Naive thymus-derived CD4-positive, alpha-beta T cell (primary cell): Measurements from ENCODE around the gene ZNF366. TPM values are rescaled to one million over a fixed set of nuclear protein-coding genes. Genes with fewer than 3 reads are reported as not detected.

ENCODE experiments used
- ATAC-seq: fragments of 150-1000 bp; cut with Tn5 transposase; 2 replicates; pipeline ENCODE4 v1.10.0; 2021; ENCODE audit warnings: mild to moderate bottlenecking, moderate library complexity
- CTCF ChIA-PET: fragments of 350-600 bp; sonication (Branson Sonifier 250); formaldehyde crosslinking; loops from one replicate; lab custom pipeline; 2021; ENCODE audit warnings: antibody characterized with exemption; lab: Charles Lee
- POLR2A ChIA-PET: fragments of 350-600 bp; sonication (Branson Sonifier 250); formaldehyde crosslinking; loops from one replicate; lab custom pipeline; 2021; ENCODE audit warnings: antibody characterized with exemption, inconsistent platforms; lab: Charles Lee
- DNase-seq, 9 donors: peaks; one replicate each; pipeline versions ENCODE4 v3.0.0 to v3.0.0-alpha.2; 2020 to 2022; ENCODE audit warnings: mixed read lengths in 1 of 9
- H3K27ac ChIP-seq: one replicate; pipeline ENCODE4 v1.7.0; 2013; ENCODE audit warnings: mild to moderate bottlenecking, low read depth, low read length, moderate library complexity
- H3K27me3 ChIP-seq, 2 donors: one replicate each; pipeline ENCODE4 v1.7.0; 2013; ENCODE audit warnings: low read length in 2 of 2, mild to moderate bottlenecking in 2 of 2, moderate library complexity in 2 of 2; ENCODE audit not compliant: control insufficient read depth in 2 of 2, insufficient read depth in 2 of 2
- H3K36me3 ChIP-seq, 3 experiments: 1 replicate in 2 of 3; 2 replicates in 1 of 3; pipeline ENCODE4 v1.7.0; 2013; ENCODE audit warnings: low read length in 3 of 3, mild to moderate bottlenecking in 3 of 3, moderate library complexity in 1 of 3; ENCODE audit not compliant: insufficient read depth in 3 of 3, control insufficient read depth in 2 of 3
- H3K4me1 ChIP-seq, 2 donors: one replicate each; pipeline ENCODE4 v1.7.0; 2013; ENCODE audit warnings: low read length in 2 of 2, mild to moderate bottlenecking in 2 of 2, moderate library complexity in 1 of 2; ENCODE audit not compliant: control insufficient read depth in 2 of 2, insufficient read depth in 2 of 2
- H3K4me3 ChIP-seq: 2 replicates; pipeline ENCODE4 v1.7.0; 2013; ENCODE audit warnings: mild to moderate bottlenecking, low read length
- H3K9me3 ChIP-seq, 3 experiments: 1 replicate in 2 of 3; 2 replicates in 1 of 3; pipeline ENCODE4 v1.7.0; 2013; ENCODE audit warnings: low read length in 3 of 3; ENCODE audit not compliant: control insufficient read depth in 2 of 3
- H3K27ac Mint-ChIP-seq, 9 donors: one replicate each; pipeline ENCODE4 v1.8.0; 2020 to 2022; ENCODE audit warnings: mixed read lengths in 9 of 9, mild to moderate bottlenecking in 8 of 9, moderate library complexity in 5 of 9, inconsistent platforms in 2 of 9
- H3K27me3 Mint-ChIP-seq, 5 donors: one replicate each; pipeline ENCODE4 v1.8.0; 2021 to 2022; ENCODE audit warnings: mixed read lengths in 5 of 5, mild to moderate bottlenecking in 1 of 5
- H3K36me3 Mint-ChIP-seq, 5 donors: one replicate each; pipeline ENCODE4 v1.8.0; 2020 to 2022; ENCODE audit warnings: mixed read lengths in 5 of 5, mild to moderate bottlenecking in 3 of 5, inconsistent platforms in 1 of 5
- H3K4me1 Mint-ChIP-seq, 7 donors: one replicate each; pipeline ENCODE4 v1.8.0; 2020 to 2022; ENCODE audit warnings: mixed read lengths in 7 of 7, mild to moderate bottlenecking in 3 of 7, inconsistent platforms in 1 of 7
- H3K4me3 Mint-ChIP-seq, 10 donors: one replicate each; pipeline ENCODE4 v1.8.0; 2020 to 2022; ENCODE audit warnings: mild to moderate bottlenecking in 10 of 10, mixed read lengths in 10 of 10, moderate library complexity in 6 of 10, inconsistent platforms in 2 of 10
- H3K9me3 Mint-ChIP-seq, 11 donors: one replicate each; pipeline ENCODE4 v1.8.0; 2020 to 2022; ENCODE audit warnings: mixed read lengths in 11 of 11, mild to moderate bottlenecking in 4 of 11, inconsistent platforms in 1 of 11, moderate library complexity in 1 of 11
- intact Hi-C, 2 donors: fragments of 100-400 bp; cut with micrococcal nuclease; formaldehyde crosslinking; loops; one replicate each; pipeline ENCODE4 v1.15.1; 2023
- polyA plus RNA-seq, 2 donors: library from polyadenylated mRNA; unstranded; fragments of 300-500 nt; fragmentation: Illumina TruSeq; gene quantifications; one replicate each; pipeline ENCODE4 v1.2.3, GENCODE V29; 2021
- total RNA-seq, 6 experiments: library from RNA in 5 of 6; stranded (reverse) in 5 of 6; gene quantifications; 1 replicate in 5 of 6; 2 replicates in 1 of 6; pipeline ENCODE4 v1.2.3 and lab custom pipeline; 2021 to 2026

The ZNF366 gene
- total and polyA plus RNA-seq, 7 experiments from 2014 or later, result 0.11 to 1.1 (median 0.19) TPM; not detected in 4

DNA sequence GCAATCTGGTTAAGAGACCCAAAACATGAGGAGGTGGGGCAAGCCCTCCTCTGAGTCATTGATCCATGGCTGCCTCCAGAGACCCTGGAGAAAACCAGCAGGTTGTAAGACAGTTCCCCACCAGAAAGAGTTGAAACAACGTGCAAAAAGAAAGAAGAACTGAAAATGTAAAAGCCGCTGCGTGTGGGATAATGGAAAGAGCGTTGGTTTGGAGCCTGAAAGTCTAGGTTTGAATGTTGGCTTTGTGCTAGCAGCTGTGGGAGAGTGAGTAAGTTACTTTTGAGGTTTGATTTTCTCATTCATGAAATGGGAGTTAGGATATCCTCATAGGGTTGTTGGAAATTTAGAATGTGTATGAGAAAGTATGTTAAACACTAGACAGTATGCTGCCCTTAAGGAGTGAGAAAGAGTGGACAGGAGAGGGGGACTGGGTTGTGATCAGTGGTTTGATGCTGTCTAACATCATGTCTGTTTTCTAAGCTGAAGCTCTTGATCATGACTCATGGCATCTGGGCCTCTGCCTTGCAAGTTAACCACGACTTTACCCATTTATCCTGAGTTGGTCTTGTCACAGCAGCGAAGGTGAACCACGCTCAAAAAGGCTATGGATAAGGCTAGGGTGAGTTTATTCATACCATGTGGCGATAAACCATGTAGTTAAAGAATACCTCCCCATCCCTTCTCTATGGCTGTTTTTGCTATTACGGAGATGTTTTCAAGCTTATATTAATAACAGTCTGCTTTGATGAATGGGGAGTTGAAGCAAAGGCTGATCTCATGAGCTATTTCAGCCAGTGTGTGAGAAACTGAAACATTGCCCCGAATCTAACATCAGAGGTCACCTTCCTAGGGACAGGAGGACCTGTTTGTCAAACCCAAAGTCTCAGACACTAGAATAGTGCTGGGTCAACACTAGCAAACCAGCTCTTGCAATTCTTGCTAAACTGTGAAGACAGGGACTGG is 41.3 kb downstream of the ZNF366 start:
- peaks cover 6 to 27% (median 14%) of the 10 kb centered on the region in 5 donors for H3K27me3 Mint-ChIP-seq
- Histone ChIP-seq H3K4me3 (no peak overlapping the region), H3K4me1 (no peaks in the 10 kb centered on the region), H3K27ac (no peak overlapping the region), H3K9me3 (no peaks in the 10 kb centered on the region), H3K27me3 (no peaks in the 10 kb centered on the region), H3K36me3 (no peaks in the 10 kb centered on the region)
- no peaks in the 10 kb centered on the region for H3K36me3 Mint-ChIP-seq
- H3K27ac Mint-ChIP-seq, result no peak overlapping the region
- peak; percentile 38 for ATAC-seq
- ChIA-PET CTCF (no interaction called here), POLR2A (no interaction called here)
- intact Hi-C loops, result no loop called here
- H3K9me3 Mint-ChIP-seq, result peaks cover 0 to 2% (median 0%) of the 10 kb centered on the region in 11 donors
- no peak overlapping the region for H3K4me3 Mint-ChIP-seq
- DNase-seq, result no peak
- peaks cover 0 to 2% (median 0%) of the 10 kb centered on the region in 7 donors for H3K4me1 Mint-ChIP-seq

DNA sequence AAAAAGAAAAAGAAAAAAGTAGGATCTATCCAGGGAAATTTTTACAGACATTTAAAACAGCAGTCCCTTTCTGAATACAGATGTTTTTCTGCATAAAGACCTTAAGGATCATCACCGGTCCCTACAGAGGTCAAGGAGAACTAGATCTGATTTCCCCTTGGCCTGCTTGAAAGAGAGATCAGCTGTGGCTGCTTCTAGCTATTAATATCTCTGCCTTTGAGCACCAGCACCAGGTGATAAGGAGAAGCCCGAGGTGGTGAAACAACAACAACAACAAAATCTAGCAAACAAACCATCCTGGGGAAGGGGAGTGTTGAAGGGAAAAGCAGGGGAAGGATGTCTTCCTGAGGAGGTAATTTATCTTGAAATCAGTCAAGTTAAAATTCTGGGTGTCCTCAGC is 42.1 kb downstream of the ZNF366 start:
- peaks cover 0 to 1% (median 0%) of the 10 kb centered on the region in 11 donors for H3K9me3 Mint-ChIP-seq
- no peak for ATAC-seq
- Histone ChIP-seq H3K36me3 (no peaks in the 10 kb centered on the region), H3K27ac (no peak overlapping the region), H3K9me3 (no peaks in the 10 kb centered on the region), H3K27me3 (no peaks in the 10 kb centered on the region), H3K4me1 (no peaks in the 10 kb centered on the region), H3K4me3 (no peak overlapping the region)
- no peak overlapping the region for H3K4me3 Mint-ChIP-seq
- H3K36me3 Mint-ChIP-seq, result no peaks in the 10 kb centered on the region
- H3K27ac Mint-ChIP-seq, result no peak overlapping the region
- peaks cover 6 to 19% (median 10%) of the 10 kb centered on the region in 5 donors for H3K27me3 Mint-ChIP-seq
- peaks cover 0 to 2% (median 0%) of the 10 kb centered on the region in 7 donors for H3K4me1 Mint-ChIP-seq
- intact Hi-C loops, result no loop called here
- ChIA-PET POLR2A (no interaction called here), CTCF (no interaction called here)
- DNase-seq, result no peak

DNA sequence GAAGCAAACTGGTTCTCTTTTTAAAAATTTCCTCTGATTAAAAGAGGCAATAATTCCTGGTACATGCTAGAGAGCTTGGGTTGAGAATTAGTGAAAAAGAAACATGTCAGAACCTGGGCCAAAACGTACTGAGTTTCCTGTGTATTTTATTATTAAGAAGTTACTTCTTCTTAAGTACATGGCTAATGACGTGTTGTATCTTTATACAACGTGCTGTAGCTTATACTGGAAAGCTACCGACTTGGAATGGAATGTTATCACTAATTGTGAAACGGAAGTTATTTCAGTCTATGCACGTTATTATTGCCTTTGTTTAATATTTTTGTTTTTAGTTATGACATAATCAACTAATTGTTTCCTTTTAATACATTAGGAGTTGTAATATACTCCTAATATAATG is 43.1 kb downstream of the ZNF366 start:
- CTCF ChIA-PET, result no interaction called here
- Histone ChIP-seq H3K36me3 (no peaks in the 10 kb centered on the region), H3K4me1 (no peaks in the 10 kb centered on the region), H3K9me3 (no peaks in the 10 kb centered on the region), H3K27me3 (no peaks in the 10 kb centered on the region), H3K4me3 (no peak overlapping the region), H3K27ac (no peak overlapping the region)
- POLR2A ChIA-PET, result no interaction called here
- no peak for ATAC-seq
- Mint-ChIP-seq H3K4me3 (no peak overlapping the region), H3K4me1 (peaks cover 0 to 2% (median 0%) of the 10 kb centered on the region in 7 donors), H3K36me3 (no peaks in the 10 kb centered on the region), H3K27ac (no peak overlapping the region), H3K27me3 (peaks cover 6 to 16% (median 9%) of the 10 kb centered on the region in 5 donors), H3K9me3 (peaks cover 0 to 1% (median 0%) of the 10 kb centered on the region in 11 donors)
- intact Hi-C loops, result no loop called here
- no peak for DNase-seq

DNA sequence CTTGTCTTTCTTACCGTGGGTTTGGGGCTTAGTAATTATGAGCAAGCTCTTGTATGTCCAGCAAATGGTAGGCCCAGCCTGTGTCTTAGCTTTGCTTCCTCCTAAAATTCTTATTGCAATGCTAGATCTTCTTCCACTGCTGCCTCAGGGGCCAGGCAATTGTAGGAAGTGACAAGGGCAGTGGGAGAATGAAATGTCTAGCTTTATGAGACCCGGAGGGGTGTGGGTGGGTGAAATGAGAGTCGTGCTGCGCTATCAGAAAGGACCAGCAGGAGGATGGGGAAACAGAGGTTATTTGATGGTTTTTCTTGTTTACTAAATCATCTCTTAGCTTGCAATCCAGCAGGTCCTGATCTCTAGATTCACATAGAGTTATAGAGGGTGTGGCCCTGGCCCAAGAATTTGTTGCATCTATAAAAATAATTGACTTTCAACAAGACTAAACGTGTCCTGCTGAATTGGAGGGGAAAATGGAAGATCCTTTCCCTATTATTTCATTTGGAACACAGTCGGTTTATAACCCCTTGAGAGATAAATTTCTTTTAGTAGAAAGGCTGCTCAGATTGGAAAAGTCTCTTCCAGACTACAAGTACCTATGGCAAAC is 43.7 kb downstream of the ZNF366 start:
- Histone ChIP-seq H3K4me3 (no peak overlapping the region), H3K27ac (no peak overlapping the region), H3K4me1 (no peaks in the 10 kb centered on the region), H3K36me3 (no peaks in the 10 kb centered on the region), H3K27me3 (no peaks in the 10 kb centered on the region), H3K9me3 (no peaks in the 10 kb centered on the region)
- CTCF ChIA-PET, result no interaction called here
- Mint-ChIP-seq H3K4me3 (no peak overlapping the region), H3K9me3 (peaks cover 0 to 1% (median 0%) of the 10 kb centered on the region in 11 donors), H3K27ac (no peak overlapping the region), H3K36me3 (no peaks in the 10 kb centered on the region), H3K4me1 (peaks cover 0 to 2% (median 0%) of the 10 kb centered on the region in 7 donors), H3K27me3 (peaks cover 5 to 16% (median 9%) of the 10 kb centered on the region in 5 donors)
- POLR2A ChIA-PET, result no interaction called here
- ATAC-seq, result no peak
- intact Hi-C loops, result no loop called here
- DNase-seq, result no peak

- peaks cover 0 to 2% (median 0%) of the 10 kb centered on the region in 7 donors for H3K4me1 Mint-ChIP-seq
- H3K9me3 Mint-ChIP-seq, result no peaks in the 10 kb centered on the region
- Histone ChIP-seq H3K4me3 (no peak overlapping the region), H3K36me3 (no peaks in the 10 kb centered on the region), H3K9me3 (no peaks in the 10 kb centered on the region), H3K27me3 (no peaks in the 10 kb centered on the region), H3K4me1 (no peaks in the 10 kb centered on the region), H3K27ac (no peak overlapping the region)
- POLR2A ChIA-PET, result no interaction called here
- no peaks in the 10 kb centered on the region for H3K36me3 Mint-ChIP-seq
- intact Hi-C loops, result no loop called here
- H3K4me3 Mint-ChIP-seq, result no peak overlapping the region
- peaks cover 5 to 16% (median 6%) of the 10 kb centered on the region in 5 donors for H3K27me3 Mint-ChIP-seq
- CTCF ChIA-PET, result no interaction called here
- no peak for DNase-seq
- ATAC-seq, result no peak
- H3K27ac Mint-ChIP-seq, result no peak overlapping the region
Measured at GRCh38 chr5:72460413-72460812, 46.8 kb downstream of the ZNF366 start.

GRCh38 chr5:72459913-72460312 is 47.3 kb downstream of the ZNF366 start:
- no peak overlapping the region for H3K4me3 ChIP-seq
- no peaks in the 10 kb centered on the region for H3K9me3 ChIP-seq
- intact Hi-C loops, result no loop called here
- Mint-ChIP-seq H3K36me3 (no peaks in the 10 kb centered on the region), H3K9me3 (no peaks in the 10 kb centered on the region), H3K4me3 (no peak overlapping the region), H3K4me1 (peaks cover 0 to 2% (median 0%) of the 10 kb centered on the region in 7 donors), H3K27ac (no peak overlapping the region), H3K27me3 (peaks cover 3 to 11% (median 5%) of the 10 kb centered on the region in 5 donors)
- H3K4me1 ChIP-seq, result no peaks in the 10 kb centered on the region
- no peak for ATAC-seq
- no peak overlapping the region for H3K27ac ChIP-seq
- ChIA-PET CTCF (no interaction called here), POLR2A (no interaction called here)
- no peak for DNase-seq
- H3K27me3 ChIP-seq, result no peaks in the 10 kb centered on the region
- H3K36me3 ChIP-seq, result no peaks in the 10 kb centered on the region
